ENCODE results near the gene ZNF554. TPM values are rescaled to one million over a fixed set of nuclear protein-coding genes. Genes with fewer than 3 reads are reported as not detected.

Gene ZNF554
- total and polyA plus RNA-seq, 2 of the 8 experiments (the other 6 are each of a cell fraction or from before 2014, with no cell fraction given): 1.8 to 5.7 TPM

GRCh38 chr19:2827022-2827421 is 7.4 kb downstream of the ZNF554 start:
- H2BK120ac ChIP-seq (replicated peaks; ENCODE audit: low read depth, low read length): no peak overlapping the region
- no peak overlapping the region for H4K8ac ChIP-seq (ENCODE audit: extremely low read depth, insufficient read depth, low read length)
- H2AK5ac ChIP-seq (ENCODE audit: low read depth, low read length): no peak overlapping the region
- H3K4ac ChIP-seq (replicated peaks; ENCODE audit: insufficient read length, low read depth, low read length): no peak overlapping the region
- H3K18ac ChIP-seq (ENCODE audit: extremely low read depth, low read length): no peak overlapping the region
- no peaks in the 10 kb centered on the region for H3K79me2 ChIP-seq (ENCODE audit: control insufficient read depth in 1 of 2, insufficient read depth in 2 of 2, low read length in 2 of 2)
- no peak overlapping the region for H3K14ac ChIP-seq (ENCODE audit: insufficient read length)
- H3K23ac ChIP-seq (ENCODE audit: insufficient read length): no peak overlapping the region
- peaks cover 21 to 24% of the 10 kb centered on the region in 2 experiments for H3K9me3 ChIP-seq (ENCODE audit: insufficient read depth in 2 of 2, low read depth in 1 of 2, low read length in 1 of 2)
- H4K91ac ChIP-seq (replicated peaks; ENCODE audit: insufficient read length, low read length): no peak overlapping the region
- no peak overlapping the region for H3K27ac ChIP-seq (ENCODE audit: low read depth, low read length)
- no peak overlapping the region for H3K4me3 ChIP-seq (ENCODE audit: extremely low read depth in 1 of 4, insufficient read depth in 2 of 4, low read depth in 3 of 4, low read length in 4 of 4)
- ChIA-PET POLR2A (ENCODE audit: partially characterized antibody) (no interaction called here), CTCF (ENCODE audit: partially characterized antibody) (no interaction called here)
- H2BK12ac ChIP-seq (ENCODE audit: low read depth, low read length): no peak overlapping the region
- no peak for FAIRE-seq
- no peak overlapping the region for H4K5ac ChIP-seq (ENCODE audit: insufficient read length, low read depth, low read length)
- DNase-seq (ENCODE audit: low read depth in 1 of 2, low spot score in 2 of 2): no peak
- no peak overlapping the region for H3K56ac ChIP-seq (replicated peaks; ENCODE audit: insufficient read length, low read depth, low read length)
- no peaks in the 10 kb centered on the region for H4K20me1 ChIP-seq (replicated peaks in 1 of 2; ENCODE audit: control insufficient read depth in 1 of 2, insufficient read depth in 2 of 2, low read length in 2 of 2)
- H2BK20ac ChIP-seq (ENCODE audit: low read length): no peak overlapping the region
- no peaks in the 10 kb centered on the region for H3K79me1 ChIP-seq (ENCODE audit: low read depth, low read length)
- H2AFZ ChIP-seq (ENCODE audit: low read length): no peak overlapping the region
- no peak overlapping the region for H2BK5ac ChIP-seq (ENCODE audit: low read depth, low read length)
- no peak overlapping the region for H3K4me2 ChIP-seq (ENCODE audit: insufficient read depth in 1 of 2, low read depth in 2 of 2, low read length in 2 of 2)
- H3K27me3 ChIP-seq (replicated peaks in 1 of 4; ENCODE audit: control insufficient read depth in 3 of 4, extremely low read depth in 1 of 4, insufficient read depth in 3 of 4, low read length in 3 of 4): no peaks in the 10 kb centered on the region
- no peaks in the 10 kb centered on the region for H3K23me2 ChIP-seq (ENCODE audit: low read depth, low read length)
- H2BK15ac ChIP-seq (ENCODE audit: low read length): no peak overlapping the region
- H3K36me3 ChIP-seq (ENCODE audit: control insufficient read depth in 2 of 4, insufficient read depth in 4 of 4, low read length in 3 of 4): peaks cover 0 to 23% (median 2%) of the 10 kb centered on the region in 4 experiments; a peak in 5 of 8 replicates
- H3K4me1 ChIP-seq (replicated peaks in 1 of 4; ENCODE audit: control insufficient read depth in 3 of 4, insufficient read depth in 4 of 4, low read length in 3 of 4): no peaks in the 10 kb centered on the region
- WGBS, 2 experiments (ENCODE audit: extremely low coverage in 1 of 2, insufficient coverage in 1 of 2, insufficient read length in 1 of 2, insufficient replicate concordance in 2 of 2, low coverage in 1 of 2, low lambda C conversion rate in 2 of 2, missing lambda C conversion rate in 1 of 2): 88% methylated on average over 2 of the region's 2 CpGs; no CpG with 5 or more reads in 1 of the 2 experiments
- no peak overlapping the region for H3K9ac ChIP-seq (replicated peaks in 1 of 4; ENCODE audit: extremely low read depth in 1 of 4, low read depth in 3 of 4, low read length in 3 of 4)
- TF ChIP-seq CHD7 (IDR thresholded peaks at IDR 0.05; ENCODE audit: insufficient replicate concordance, low read length): no peak
